IPS DF 4.7 (cell line): ENCODE data around the gene IL17C.

Source experiments
- DNase-seq: peaks from one replicate; pipeline ENCODE4 v3.0.0-alpha.2; 2013; ENCODE audit warnings: low spot score; ENCODE audit errors: extremely low read depth

IL17C gene

GRCh38 chr16:88645455-88645854, 7.1 kb downstream of the IL17C start:
- no peak for DNase-seq

- DNase-seq = no peak
Measured at GRCh38 chr16:88645941-88646340, 7.6 kb downstream of the IL17C start.

GRCh38 chr16:88646345-88647034, 8.1 kb downstream of the IL17C start:
- DNase-seq = no peak

- DNase-seq = no peak
Measured at GRCh38 chr16:88647178-88648070, 9.1 kb downstream of the IL17C start.

GRCh38 chr16:88649195-88649923, 11.0 kb downstream of the IL17C start:
- no peak for DNase-seq

- no peak for DNase-seq
Measured at GRCh38 chr16:88649924-88650748, 11.8 kb downstream of the IL17C start.

GRCh38 chr16:88650749-88651275, 12.4 kb downstream of the IL17C start, which contains the start of gene CYBA:
Gene CYBA, minus strand, starts transcription at chr16:88651053. Its CDS starts 40 bp downstream, at chr16:88651013.
- no peak for DNase-seq

- no peak for DNase-seq
Measured at GRCh38 chr16:88651276-88651988, 13.1 kb downstream of the IL17C start.

GRCh38 chr16:88651989-88652761, 13.8 kb downstream of the IL17C start:
- no peak for DNase-seq

GRCh38 chr16:88652762-88653063, 14.3 kb downstream of the IL17C start:
- no peak for DNase-seq

GRCh38 chr16:88653101-88653500, 14.7 kb downstream of the IL17C start:
- DNase-seq = no peak

- DNase-seq = no peak
Measured at GRCh38 chr16:88653596-88654362, 15.4 kb downstream of the IL17C start.

- DNase-seq = no peak
Measured at GRCh38 chr16:88654363-88655052, 16.1 kb downstream of the IL17C start.

GRCh38 chr16:88655053-88655732, 16.8 kb downstream of the IL17C start:
- DNase-seq = no peak

- no peak for DNase-seq
Measured at GRCh38 chr16:88655733-88656281, 17.4 kb downstream of the IL17C start.

- DNase-seq = no peak
Measured at GRCh38 chr16:88656291-88656980, 18.1 kb downstream of the IL17C start.

GRCh38 chr16:88657371-88657770, 19.0 kb downstream of the IL17C start:
- no peak for DNase-seq
